ENCODE data around the gene RCOR1. TPM values are rescaled to one million over a fixed set of nuclear protein-coding genes. Genes with fewer than 3 reads are reported as not detected.

Gene RCOR1
- total and polyA plus RNA-seq, 2 of the 8 experiments (the other 6 are each of a cell fraction or from before 2014, with no cell fraction given) = 12.3 to 26.3 TPM

- CTCF ChIA-PET (ENCODE audit: partially characterized antibody) = interaction anchor here (0.6 to 5.3 kb wide), 26 partner anchors 10 to 137 kb away, joined by 3 to 51 read pairs (median 8); partner anchors contain the start of gene ANKRD9
- peak overlapping the region; percentile 60 for H3K18ac ChIP-seq (ENCODE audit: extremely low read depth, low read length)
- DNase-seq (ENCODE audit: low read depth in 1 of 2, low spot score in 2 of 2) (peak in 1 of 2 experiments; percentile 73), FAIRE-seq (no peak)
- no peak overlapping the region for H3K4ac ChIP-seq (replicated peaks; ENCODE audit: insufficient read length, low read depth, low read length)
- H3K23ac ChIP-seq (ENCODE audit: insufficient read length) = no peak overlapping the region
- no peak overlapping the region for H4K91ac ChIP-seq (replicated peaks; ENCODE audit: insufficient read length, low read length)
- no peak overlapping the region for H3K14ac ChIP-seq (ENCODE audit: insufficient read length)
- H4K5ac ChIP-seq (ENCODE audit: insufficient read length, low read depth, low read length) = no peak overlapping the region
- no peak overlapping the region for H2BK12ac ChIP-seq (ENCODE audit: low read depth, low read length)
- no peak overlapping the region for H2BK20ac ChIP-seq (ENCODE audit: low read length)
- no peaks in the 10 kb centered on the region for H3K9me3 ChIP-seq (ENCODE audit: insufficient read depth in 2 of 2, low read depth in 1 of 2, low read length in 1 of 2)
- no peak overlapping the region for H2AK5ac ChIP-seq (ENCODE audit: low read depth, low read length)
- no peak overlapping the region for H3K27ac ChIP-seq (ENCODE audit: low read depth, low read length)
- H2BK120ac ChIP-seq (replicated peaks; ENCODE audit: low read depth, low read length) = no peak overlapping the region
- no peak overlapping the region for H3K56ac ChIP-seq (replicated peaks; ENCODE audit: insufficient read length, low read depth, low read length)
- no peaks in the 10 kb centered on the region for H3K27me3 ChIP-seq (replicated peaks in 1 of 4; ENCODE audit: control insufficient read depth in 3 of 4, extremely low read depth in 1 of 4, insufficient read depth in 3 of 4, low read length in 3 of 4)
- 3% methylated on average over 44 of the region's 75 CpGs; no CpG with 5 or more reads in 1 of the 2 experiments for WGBS, 2 experiments (ENCODE audit: extremely low coverage in 1 of 2, insufficient coverage in 1 of 2, insufficient read length in 1 of 2, insufficient replicate concordance in 2 of 2, low coverage in 1 of 2, low lambda C conversion rate in 2 of 2, missing lambda C conversion rate in 1 of 2)
- H3K36me3 ChIP-seq (ENCODE audit: control insufficient read depth in 2 of 4, insufficient read depth in 4 of 4, low read length in 3 of 4) = no peaks in the 10 kb centered on the region; a peak in 1 of 8 replicates
- peak overlapping the region; percentile 47 to 74 (median 58); a peak in 6 of 7 replicates for H3K9ac ChIP-seq (replicated peaks in 1 of 4; ENCODE audit: extremely low read depth in 1 of 4, low read depth in 3 of 4, low read length in 3 of 4)
- peak overlapping the region; percentile 69 to 92 for H3K4me2 ChIP-seq (ENCODE audit: insufficient read depth in 1 of 2, low read depth in 2 of 2, low read length in 2 of 2)
- no peak overlapping the region; the same call in 1 of the 2 replicates for H4K8ac ChIP-seq (ENCODE audit: extremely low read depth, insufficient read depth, low read length)
- H3K4me1 ChIP-seq (replicated peaks in 1 of 4; ENCODE audit: control insufficient read depth in 3 of 4, insufficient read depth in 4 of 4, low read length in 3 of 4) = peaks cover 3 to 21% (median 10%) of the 10 kb centered on the region in 4 experiments; a peak in 6 of 7 replicates
- H3K4me3 ChIP-seq (ENCODE audit: extremely low read depth in 1 of 4, insufficient read depth in 2 of 4, low read depth in 3 of 4, low read length in 4 of 4) = peak overlapping the region; percentile 77 to 96 (median 80)
- peaks cover 2% of the 10 kb centered on the region; the same call in 1 of the 2 replicates for H3K23me2 ChIP-seq (ENCODE audit: low read depth, low read length)
- POLR2A ChIA-PET (ENCODE audit: partially characterized antibody) = interaction anchor here (1.1 to 1.9 kb wide), 5 partner anchors 11 to 38 kb away, joined by 3 to 5 read pairs (median 3); no protein-coding TSS in a partner anchor
- peaks cover 0 to 3% of the 10 kb centered on the region in 2 experiments for H4K20me1 ChIP-seq (replicated peaks in 1 of 2; ENCODE audit: control insufficient read depth in 1 of 2, insufficient read depth in 2 of 2, low read length in 2 of 2)
- H2AFZ ChIP-seq (ENCODE audit: low read length) = no peak overlapping the region
- H3K79me1 ChIP-seq (ENCODE audit: low read depth, low read length) = no peaks in the 10 kb centered on the region
- H2BK5ac ChIP-seq (ENCODE audit: low read depth, low read length) = no peak overlapping the region
- H2BK15ac ChIP-seq (ENCODE audit: low read length) = 0 out of 2 replicates have a peak overlapping the region, but pooled peaks have one; percentile 81
- peaks cover 5 to 46% of the 10 kb centered on the region in 2 experiments for H3K79me2 ChIP-seq (ENCODE audit: control insufficient read depth in 1 of 2, insufficient read depth in 2 of 2, low read length in 2 of 2)
- TF ChIP-seq GTF2F1 (IDR thresholded peaks at IDR 0.05; ENCODE audit: borderline replicate concordance, low read depth, low read length) = no peak
- TF ChIP-seq, protein P1, sequence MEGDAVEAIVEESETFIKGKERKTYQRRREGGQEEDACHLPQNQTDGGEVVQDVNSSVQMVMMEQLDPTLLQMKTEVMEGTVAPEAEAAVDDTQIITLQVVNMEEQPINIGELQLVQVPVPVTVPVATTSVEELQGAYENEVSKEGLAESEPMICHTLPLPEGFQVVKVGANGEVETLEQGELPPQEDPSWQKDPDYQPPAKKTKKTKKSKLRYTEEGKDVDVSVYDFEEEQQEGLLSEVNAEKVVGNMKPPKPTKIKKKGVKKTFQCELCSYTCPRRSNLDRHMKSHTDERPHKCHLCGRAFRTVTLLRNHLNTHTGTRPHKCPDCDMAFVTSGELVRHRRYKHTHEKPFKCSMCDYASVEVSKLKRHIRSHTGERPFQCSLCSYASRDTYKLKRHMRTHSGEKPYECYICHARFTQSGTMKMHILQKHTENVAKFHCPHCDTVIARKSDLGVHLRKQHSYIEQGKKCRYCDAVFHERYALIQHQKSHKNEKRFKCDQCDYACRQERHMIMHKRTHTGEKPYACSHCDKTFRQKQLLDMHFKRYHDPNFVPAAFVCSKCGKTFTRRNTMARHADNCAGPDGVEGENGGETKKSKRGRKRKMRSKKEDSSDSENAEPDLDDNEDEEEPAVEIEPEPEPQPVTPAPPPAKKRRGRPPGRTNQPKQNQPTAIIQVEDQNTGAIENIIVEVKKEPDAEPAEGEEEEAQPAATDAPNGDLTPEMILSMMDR (IDR thresholded peaks at IDR 0.05; ENCODE audit: control extremely low read depth in 1 of 3, insufficient read depth in 1 of 3, low read depth in 1 of 3, low read length in 3 of 3) = peak; percentile 1 to 21 (median 10); a peak in 3 of 4 replicates
- no peak for TF ChIP-seq POLR2A (IDR thresholded peaks at IDR 0.05; ENCODE audit: control extremely low read depth in 1 of 2, low read depth in 2 of 2, low read length in 2 of 2)
- peak in 1 of 2 experiments; percentile 61; a peak in 1 of 4 replicates for TF ChIP-seq HDAC2 (IDR thresholded peaks at IDR 0.05; ENCODE audit: borderline replicate concordance in 1 of 2, low read depth in 2 of 2, low read length in 2 of 2)
- peak; percentile 9 to 29; a peak in 1 of 4 replicates for TF ChIP-seq RAD21 (IDR thresholded peaks at IDR 0.05 in 1 of 2, conservative IDR thresholded peaks at IDR 0.05 in 1 of 2; ENCODE audit: low read depth in 2 of 2, low read length in 2 of 2)
- no peak for TF ChIP-seq SP4 (IDR thresholded peaks at IDR 0.05; ENCODE audit: low read length)
- TF ChIP-seq TCF12 (IDR thresholded peaks at IDR 0.05; ENCODE audit: low read depth, low read length) = no peak
- no peak for TF ChIP-seq SRF (IDR thresholded peaks at IDR 0.05; ENCODE audit: low read depth, low read length)
These were observed 794 bp downstream of the RCOR1 start for GRCh38 chr14:102593061-102593824.
